Kidney (tissue), 14 donors: ENCODE measurements around the gene PDE9A. TPM values are rescaled to one million over a fixed set of nuclear protein-coding genes. Genes with fewer than 3 reads are reported as not detected.

ENCODE experiments used
- DNase-seq, 5 donors: peaks; one replicate each; pipeline ENCODE4 v3.0.0-alpha.2; 2013 to 2020
- FAIRE-seq: peaks from 2 replicates; lab custom pipeline; 2012; peaks lifted over from hg19 to GRCh38; lab: Jason Lieb, UNC
- H3K27ac ChIP-seq, 2 donors: one replicate each; pipeline ENCODE4 v1.7.0; 2013; ENCODE audit warnings: low read depth in 2 of 2, low read length in 2 of 2, inconsistent platforms in 1 of 2
- H3K27me3 ChIP-seq: one replicate; pipeline ENCODE4 v1.7.1; 2013; ENCODE audit warnings: low read length, inconsistent platforms; ENCODE audit not compliant: control insufficient read depth, insufficient read depth
- H3K36me3 ChIP-seq, 3 donors: one replicate each; pipeline versions ENCODE4 v1.7.0 to v1.7.1; 2013; ENCODE audit warnings: low read length in 3 of 3, control low read depth in 1 of 3, inconsistent platforms in 1 of 3; ENCODE audit not compliant: insufficient read depth in 3 of 3, control insufficient read depth in 2 of 3
- H3K4me1 ChIP-seq, 3 donors: one replicate each; pipeline versions ENCODE4 v1.7.0 to v1.7.1; 2013; ENCODE audit warnings: low read length in 3 of 3, inconsistent platforms in 1 of 3, low read depth in 1 of 3; ENCODE audit not compliant: control insufficient read depth in 2 of 3, insufficient read depth in 2 of 3
- H3K4me3 ChIP-seq, 3 donors: one replicate each; pipeline versions ENCODE4 v1.7.0 to v1.8.1; 2013; ENCODE audit warnings: low read length in 3 of 3, control low read depth in 1 of 3, inconsistent platforms in 1 of 3
- H3K9ac ChIP-seq, 3 donors: one replicate each; pipeline versions ENCODE4 v1.7.0 to v1.7.1; 2013; ENCODE audit warnings: low read length in 3 of 3, control low read depth in 1 of 3, inconsistent platforms in 1 of 3
- H3K9me3 ChIP-seq, 3 donors: one replicate each; pipeline versions ENCODE4 v1.7.0 to v1.7.1; 2013; ENCODE audit warnings: low read length in 3 of 3, control low read depth in 1 of 3, inconsistent platforms in 1 of 3; ENCODE audit not compliant: control insufficient read depth in 2 of 3, insufficient read depth in 1 of 3
- intact Hi-C: fragments of 100-400 bp; cut with DNase I; formaldehyde crosslinking; loops from one replicate; pipeline ENCODE4 v1.11.1; 2022
- polyA plus RNA-seq: library from polyadenylated mRNA; stranded (reverse); fragments of 350-450 nt; fragmentation: Illumina TruSeq; extraction: RNeasy Lipid Tissue Mini Kit (QIAGEN cat#74804); gene quantifications from one replicate; pipeline ENCODE4 v1.2.3, GENCODE V29; 2014; ENCODE audit warnings: low read depth, low replicate concordance; ENCODE audit not compliant: insufficient read depth
- total RNA-seq: library from RNA; stranded (reverse); fragmentation: NEBNext Ultra II Directional; extraction: Animal tissue kit (Norgen Biotek cat#: 25700); gene quantifications from one replicate; pipeline ENCODE4 v1.2.1, GENCODE V29; 2021
- TF ChIP-seq, protein P1 (sequence below): IDR thresholded peaks from 3 replicates; pipeline ENCODE4 v1.5.1; 2012; ENCODE audit warnings: mild to moderate bottlenecking, moderate library complexity, borderline replicate concordance; ENCODE audit not compliant: insufficient read depth; ENCODE audit errors: extremely low read depth
- donor health status: control.
- donor health status: control.
- donor health status: control.
- donor health status: control.
- donor health status: control.
- donor health status: DM: yes; HTN: yes; CAD: no.
- donor health status: Normal renal cell carcinoma (clear cell type).

PDE9A gene
- total and polyA plus RNA-seq, 2 donors from 2014 or later, result 30.1 to 39.0 TPM

GRCh38 chr21:42652527-42653230 lies 742 bp upstream of the PDE9A start:
- Histone ChIP-seq H3K9ac (peak overlapping the region in 2 of 3 donors; percentile 32 to 59), H3K36me3 (no peaks in the 10 kb centered on the region), H3K4me3 (peak overlapping the region; percentile 41 to 63 (median 45)), H3K27me3 (no peaks in the 10 kb centered on the region), H3K9me3 (no peaks in the 10 kb centered on the region), H3K4me1 (peaks cover 3 to 34% (median 16%) of the 10 kb centered on the region in 3 donors), H3K27ac (peak overlapping the region; percentile 83 to 85)
- DNase-seq, result peak; percentile 83 to 95 (median 90)
- no peak for FAIRE-seq
- intact Hi-C loops, result loop anchor here (10.0 kb wide), 1 partner anchor 62 kb away; no protein-coding TSS in a partner anchor
- TF ChIP-seq, protein P1, sequence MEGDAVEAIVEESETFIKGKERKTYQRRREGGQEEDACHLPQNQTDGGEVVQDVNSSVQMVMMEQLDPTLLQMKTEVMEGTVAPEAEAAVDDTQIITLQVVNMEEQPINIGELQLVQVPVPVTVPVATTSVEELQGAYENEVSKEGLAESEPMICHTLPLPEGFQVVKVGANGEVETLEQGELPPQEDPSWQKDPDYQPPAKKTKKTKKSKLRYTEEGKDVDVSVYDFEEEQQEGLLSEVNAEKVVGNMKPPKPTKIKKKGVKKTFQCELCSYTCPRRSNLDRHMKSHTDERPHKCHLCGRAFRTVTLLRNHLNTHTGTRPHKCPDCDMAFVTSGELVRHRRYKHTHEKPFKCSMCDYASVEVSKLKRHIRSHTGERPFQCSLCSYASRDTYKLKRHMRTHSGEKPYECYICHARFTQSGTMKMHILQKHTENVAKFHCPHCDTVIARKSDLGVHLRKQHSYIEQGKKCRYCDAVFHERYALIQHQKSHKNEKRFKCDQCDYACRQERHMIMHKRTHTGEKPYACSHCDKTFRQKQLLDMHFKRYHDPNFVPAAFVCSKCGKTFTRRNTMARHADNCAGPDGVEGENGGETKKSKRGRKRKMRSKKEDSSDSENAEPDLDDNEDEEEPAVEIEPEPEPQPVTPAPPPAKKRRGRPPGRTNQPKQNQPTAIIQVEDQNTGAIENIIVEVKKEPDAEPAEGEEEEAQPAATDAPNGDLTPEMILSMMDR, result peak; percentile 71

- FAIRE-seq, result no peak
- H3K27me3 ChIP-seq, result no peaks in the 10 kb centered on the region
- H3K36me3 ChIP-seq, result no peaks in the 10 kb centered on the region
- peak overlapping the region; percentile 56 to 73 (median 71) for H3K4me3 ChIP-seq
- no peaks in the 10 kb centered on the region for H3K9me3 ChIP-seq
- H3K4me1 ChIP-seq, result peaks cover 3 to 34% (median 16%) of the 10 kb centered on the region in 3 donors
- intact Hi-C loops, result loop anchor here (10.0 kb wide), 1 partner anchor 60 kb away; no protein-coding TSS in a partner anchor
- TF ChIP-seq, protein P1, result no peak
- peak overlapping the region; percentile 41 to 65 (median 51) for H3K9ac ChIP-seq
- peak overlapping the region; percentile 17 to 34 for H3K27ac ChIP-seq
- peak; percentile 63 to 77 (median 74) for DNase-seq
Observed at GRCh38 chr21:42654179-42654912, 925 bp downstream of the PDE9A start.

- peak overlapping the region in 1 of 2 donors; percentile 46 for H3K27ac ChIP-seq
- peaks cover 3 to 34% (median 16%) of the 10 kb centered on the region in 3 donors for H3K4me1 ChIP-seq
- no peak for FAIRE-seq
- intact Hi-C loops, result loop anchor here (10.0 kb wide), 1 partner anchor 60 kb away; no protein-coding TSS in a partner anchor
- H3K36me3 ChIP-seq, result no peaks in the 10 kb centered on the region
- H3K27me3 ChIP-seq, result no peaks in the 10 kb centered on the region
- no peaks in the 10 kb centered on the region for H3K9me3 ChIP-seq
- DNase-seq, result peak in 2 of 5 donors; percentile 9 to 52
- TF ChIP-seq, protein P1, result no peak
- H3K9ac ChIP-seq, result peak overlapping the region; percentile 32 to 65 (median 41)
- peak overlapping the region; percentile 56 to 73 (median 71) for H3K4me3 ChIP-seq
Observed at GRCh38 chr21:42654913-42655795, 1.7 kb downstream of the PDE9A start.
